Memory B cell (primary cell): ENCODE data around the gene THBS1.

ENCODE experiments used
- ATAC-seq: fragments of 150-1000 bp; cut with Tn5 transposase; 2 replicates; pipeline ENCODE4 v1.10.0; 2021; ENCODE audit warnings: low read depth, mild to moderate bottlenecking, moderate library complexity
- DNase-seq, 2 donors: peaks; one replicate each; pipeline ENCODE4 v3.0.0; 2022; ENCODE audit warnings: low spot score in 2 of 2
- H3K27ac Mint-ChIP-seq: one replicate; pipeline ENCODE4 v1.8.0; 2022; ENCODE audit warnings: mild to moderate bottlenecking, moderate library complexity, mixed read lengths
- H3K27me3 Mint-ChIP-seq: one replicate; pipeline ENCODE4 v1.8.0; 2022; ENCODE audit warnings: mixed read lengths
- H3K36me3 Mint-ChIP-seq: one replicate; pipeline ENCODE4 v1.8.0; 2022; ENCODE audit warnings: mild to moderate bottlenecking, mixed read lengths
- H3K4me1 Mint-ChIP-seq: one replicate; pipeline ENCODE4 v1.8.0; 2022; ENCODE audit warnings: mixed read lengths
- H3K4me3 Mint-ChIP-seq: one replicate; pipeline ENCODE4 v1.8.0; 2022; ENCODE audit warnings: mild to moderate bottlenecking, moderate library complexity, mixed read lengths
- H3K9me3 Mint-ChIP-seq: one replicate; pipeline ENCODE4 v1.8.0; 2022; ENCODE audit warnings: mixed read lengths

Gene THBS1

GRCh38 chr15:39618063-39618823 is 37.4 kb downstream of the THBS1 start:
- Mint-ChIP-seq H3K4me3 (no peak overlapping the region), H3K36me3 (peaks cover 2% of the 10 kb centered on the region), H3K9me3 (peaks cover 6% of the 10 kb centered on the region), H3K4me1 (no peaks in the 10 kb centered on the region), H3K27me3 (peaks cover 3% of the 10 kb centered on the region), H3K27ac (no peak overlapping the region)
- ATAC-seq: no peak
- DNase-seq: no peak

GRCh38 chr15:39621210-39621609 is 40.3 kb downstream of the THBS1 start:
- Mint-ChIP-seq H3K36me3 (peaks cover 2% of the 10 kb centered on the region), H3K4me1 (peaks cover 6% of the 10 kb centered on the region), H3K27ac (no peak overlapping the region), H3K4me3 (no peak overlapping the region), H3K27me3 (peaks cover 2% of the 10 kb centered on the region), H3K9me3 (peaks cover 4% of the 10 kb centered on the region)
- DNase-seq (no peak), ATAC-seq (no peak)

DNA sequence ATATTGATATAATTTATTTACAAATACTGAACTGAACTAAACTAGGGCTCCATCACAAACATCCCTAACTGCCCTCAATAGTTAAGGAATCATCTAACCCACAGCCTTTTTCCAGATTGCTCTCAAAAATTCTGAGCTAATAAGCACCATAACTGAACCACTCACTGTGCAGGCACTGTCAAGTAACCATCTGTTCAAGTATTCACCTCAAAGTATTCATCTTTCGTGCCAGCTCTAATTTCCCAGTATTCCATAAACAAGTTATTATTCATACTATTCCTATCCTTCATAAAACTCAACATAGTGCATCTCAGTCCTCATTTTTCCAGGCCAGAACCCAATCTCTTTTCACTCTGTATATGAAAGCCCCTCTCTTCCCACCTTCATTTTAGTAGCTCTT is 41.1 kb downstream of the THBS1 start:
- H3K27me3 Mint-ChIP-seq: no peaks in the 10 kb centered on the region
- no peak for DNase-seq
- H3K9me3 Mint-ChIP-seq: peaks cover 4% of the 10 kb centered on the region
- H3K36me3 Mint-ChIP-seq: peaks cover 2% of the 10 kb centered on the region
- no peak for ATAC-seq
- H3K27ac Mint-ChIP-seq: no peak overlapping the region
- no peak overlapping the region for H3K4me3 Mint-ChIP-seq
- H3K4me1 Mint-ChIP-seq: peaks cover 6% of the 10 kb centered on the region

- Mint-ChIP-seq H3K27me3 (no peaks in the 10 kb centered on the region), H3K4me3 (no peak overlapping the region), H3K36me3 (peaks cover 2% of the 10 kb centered on the region), H3K4me1 (peaks cover 6% of the 10 kb centered on the region), H3K9me3 (peaks cover 4% of the 10 kb centered on the region), H3K27ac (no peak overlapping the region)
- ATAC-seq: no peak
- no peak for DNase-seq
Measured at GRCh38 chr15:39622660-39623516, 42.0 kb downstream of the THBS1 start.

DNA sequence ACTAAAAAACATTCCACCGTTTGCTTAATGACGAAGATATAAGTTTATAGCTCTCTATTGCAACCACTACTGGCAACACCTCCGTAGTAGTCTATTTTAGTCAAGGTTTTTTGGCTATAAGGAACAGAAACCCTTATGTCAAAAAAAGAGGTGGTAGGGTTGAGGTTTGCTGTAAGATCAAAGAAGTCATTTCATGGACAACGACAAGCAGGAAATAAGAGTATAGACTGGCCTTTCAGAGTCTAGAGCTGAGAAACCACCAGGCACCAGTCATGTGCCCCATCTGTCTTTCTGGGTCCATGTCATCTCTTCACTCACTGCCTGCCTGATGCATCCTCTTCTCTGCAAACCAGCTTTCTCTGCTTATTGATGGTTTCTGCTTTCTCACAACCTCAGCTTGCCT is 42.7 kb downstream of the THBS1 start:
- peaks cover 4% of the 10 kb centered on the region for H3K9me3 Mint-ChIP-seq
- peaks cover 2% of the 10 kb centered on the region for H3K36me3 Mint-ChIP-seq
- H3K27ac Mint-ChIP-seq: no peak overlapping the region
- H3K4me1 Mint-ChIP-seq: peaks cover 6% of the 10 kb centered on the region
- H3K27me3 Mint-ChIP-seq: no peaks in the 10 kb centered on the region
- ATAC-seq (peak; percentile 66), DNase-seq (no peak)
- H3K4me3 Mint-ChIP-seq: no peak overlapping the region

DNA sequence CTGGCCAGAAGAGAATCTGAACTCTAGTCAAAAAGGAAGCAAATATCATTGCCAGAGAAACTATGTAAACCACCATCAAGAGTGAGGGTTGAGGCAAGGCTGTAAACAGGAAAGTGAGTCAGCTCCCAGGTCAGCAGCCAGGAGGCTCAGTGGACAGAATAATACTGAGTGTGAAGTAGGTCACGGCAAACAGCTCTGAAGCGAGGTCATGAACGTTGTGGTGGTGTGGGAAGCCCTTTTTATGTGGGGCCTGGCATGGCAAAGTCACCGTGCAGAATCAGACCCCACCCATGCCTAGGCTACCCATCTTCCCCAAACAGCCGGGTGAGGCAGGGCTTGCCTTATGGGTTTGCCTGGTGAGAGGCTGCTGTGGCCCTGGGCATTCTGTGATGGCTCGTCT is 43.9 kb downstream of the THBS1 start:
- H3K27me3 Mint-ChIP-seq: no peaks in the 10 kb centered on the region
- ATAC-seq (no peak), DNase-seq (no peak)
- H3K27ac Mint-ChIP-seq: no peak overlapping the region
- H3K4me3 Mint-ChIP-seq: no peak overlapping the region
- peaks cover 9% of the 10 kb centered on the region for H3K4me1 Mint-ChIP-seq
- H3K9me3 Mint-ChIP-seq: peaks cover under 1% of the 10 kb centered on the region
- peaks cover 1% of the 10 kb centered on the region for H3K36me3 Mint-ChIP-seq

DNA sequence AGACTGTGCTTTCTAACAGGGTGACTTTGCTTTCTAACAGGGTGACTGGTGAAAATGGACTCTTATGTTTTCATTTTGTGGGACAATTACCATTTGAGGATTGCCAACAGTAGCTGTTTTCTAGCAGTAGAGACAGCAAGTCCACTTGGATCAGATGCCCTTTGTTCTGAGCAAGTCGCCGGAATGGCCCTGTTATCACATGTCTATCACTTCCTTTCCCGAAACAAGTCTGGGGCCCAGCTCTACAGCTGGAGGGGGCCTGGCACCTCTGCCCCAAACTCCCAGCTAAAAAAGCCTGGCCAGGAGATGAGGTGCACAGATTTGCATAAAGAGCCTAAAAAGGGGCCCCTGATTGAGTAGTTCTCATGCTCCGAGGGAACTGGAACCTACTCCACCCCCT is 44.6 kb downstream of the THBS1 start:
- Mint-ChIP-seq H3K9me3 (no peaks in the 10 kb centered on the region), H3K36me3 (no peaks in the 10 kb centered on the region), H3K27me3 (no peaks in the 10 kb centered on the region), H3K4me3 (no peak overlapping the region), H3K27ac (no peak overlapping the region), H3K4me1 (peaks cover 9% of the 10 kb centered on the region)
- DNase-seq (no peak), ATAC-seq (no peak)

DNA sequence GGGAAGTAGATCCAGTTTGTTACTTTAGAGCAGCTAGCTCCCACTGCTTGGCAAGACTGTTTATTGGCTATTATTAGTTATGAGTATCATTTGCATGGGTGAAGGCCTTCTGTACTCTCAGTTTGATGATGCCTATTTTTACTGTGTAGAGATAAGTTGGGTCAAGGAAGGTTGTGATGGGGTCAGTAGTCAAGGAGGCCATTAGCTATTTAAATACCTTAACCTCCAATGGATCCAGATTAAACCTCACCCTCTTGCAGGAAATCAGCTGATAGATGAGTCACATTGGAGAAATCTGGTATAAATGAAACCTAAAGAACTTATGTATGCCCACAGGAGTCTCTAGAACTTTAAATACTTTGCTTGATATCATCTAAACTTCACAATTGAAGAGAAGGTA is 45.0 kb downstream of the THBS1 start:
- H3K4me3 Mint-ChIP-seq: no peak overlapping the region
- peaks cover 9% of the 10 kb centered on the region for H3K4me1 Mint-ChIP-seq
- ATAC-seq (no peak), DNase-seq (no peak)
- no peaks in the 10 kb centered on the region for H3K36me3 Mint-ChIP-seq
- no peaks in the 10 kb centered on the region for H3K9me3 Mint-ChIP-seq
- no peak overlapping the region for H3K27ac Mint-ChIP-seq
- no peaks in the 10 kb centered on the region for H3K27me3 Mint-ChIP-seq

GRCh38 chr15:39627451-39628143 is 46.7 kb downstream of the THBS1 start:
- DNase-seq: no peak
- no peak for ATAC-seq
- Mint-ChIP-seq H3K9me3 (no peaks in the 10 kb centered on the region), H3K4me1 (peaks cover 9% of the 10 kb centered on the region), H3K27ac (no peak overlapping the region), H3K36me3 (no peaks in the 10 kb centered on the region), H3K4me3 (no peak overlapping the region), H3K27me3 (no peaks in the 10 kb centered on the region)

GRCh38 chr15:39628144-39628508 is 47.2 kb downstream of the THBS1 start:
- DNase-seq: no peak
- H3K27ac Mint-ChIP-seq: no peak overlapping the region
- no peak for ATAC-seq
- no peaks in the 10 kb centered on the region for H3K9me3 Mint-ChIP-seq
- no peaks in the 10 kb centered on the region for H3K27me3 Mint-ChIP-seq
- peaks cover 9% of the 10 kb centered on the region for H3K4me1 Mint-ChIP-seq
- no peaks in the 10 kb centered on the region for H3K36me3 Mint-ChIP-seq
- H3K4me3 Mint-ChIP-seq: no peak overlapping the region

GRCh38 chr15:39628546-39629257 is 47.8 kb downstream of the THBS1 start:
- Mint-ChIP-seq H3K27me3 (no peaks in the 10 kb centered on the region), H3K4me1 (peaks cover 6% of the 10 kb centered on the region), H3K9me3 (no peaks in the 10 kb centered on the region), H3K36me3 (no peaks in the 10 kb centered on the region), H3K4me3 (no peak overlapping the region), H3K27ac (no peak overlapping the region)
- ATAC-seq (no peak), DNase-seq (no peak)

DNA sequence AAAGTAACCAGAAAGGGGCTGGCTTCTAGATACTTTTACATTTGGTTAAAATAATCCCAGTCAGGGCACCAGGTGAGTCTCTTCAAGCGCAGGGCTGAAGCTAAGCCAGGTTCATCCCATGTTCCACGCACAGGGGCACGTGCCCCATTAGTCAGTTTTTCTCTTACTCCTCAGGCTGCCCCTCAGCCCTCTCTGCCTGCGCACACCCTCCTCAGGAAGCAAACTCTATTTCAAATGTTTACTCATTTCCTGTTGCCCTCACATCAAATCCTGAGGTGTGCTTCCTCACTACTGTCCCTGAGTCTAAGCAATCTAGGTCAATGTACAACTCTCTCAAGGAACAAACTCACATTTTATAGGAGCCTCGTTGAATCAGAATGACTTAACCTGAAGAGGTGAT is 48.5 kb downstream of the THBS1 start:
- Mint-ChIP-seq H3K4me1 (peaks cover 4% of the 10 kb centered on the region), H3K4me3 (no peak overlapping the region), H3K36me3 (no peaks in the 10 kb centered on the region), H3K27ac (no peak overlapping the region), H3K9me3 (no peaks in the 10 kb centered on the region), H3K27me3 (peaks cover 4% of the 10 kb centered on the region)
- no peak for ATAC-seq
- no peak for DNase-seq

DNA sequence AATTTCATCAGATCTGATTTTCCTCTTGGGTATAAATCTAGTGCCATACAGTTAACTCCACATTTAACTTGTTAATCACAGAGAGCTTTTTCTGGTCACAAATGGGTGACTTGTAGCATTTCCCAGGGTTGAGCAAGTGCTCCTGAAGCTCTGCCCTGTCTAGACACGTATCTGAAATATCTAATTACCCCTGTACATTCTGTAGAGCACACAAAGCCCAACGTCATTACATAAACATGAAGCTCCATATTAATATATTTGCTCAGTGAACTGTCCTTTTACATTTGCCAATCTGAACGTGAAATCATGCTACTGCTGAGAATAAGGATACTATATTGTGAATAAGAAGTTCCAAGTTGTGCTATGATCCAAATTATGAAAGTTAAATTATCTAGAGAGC is 49.0 kb downstream of the THBS1 start:
- ATAC-seq: no peak
- Mint-ChIP-seq H3K9me3 (no peaks in the 10 kb centered on the region), H3K4me1 (peaks cover 4% of the 10 kb centered on the region)

DNA sequence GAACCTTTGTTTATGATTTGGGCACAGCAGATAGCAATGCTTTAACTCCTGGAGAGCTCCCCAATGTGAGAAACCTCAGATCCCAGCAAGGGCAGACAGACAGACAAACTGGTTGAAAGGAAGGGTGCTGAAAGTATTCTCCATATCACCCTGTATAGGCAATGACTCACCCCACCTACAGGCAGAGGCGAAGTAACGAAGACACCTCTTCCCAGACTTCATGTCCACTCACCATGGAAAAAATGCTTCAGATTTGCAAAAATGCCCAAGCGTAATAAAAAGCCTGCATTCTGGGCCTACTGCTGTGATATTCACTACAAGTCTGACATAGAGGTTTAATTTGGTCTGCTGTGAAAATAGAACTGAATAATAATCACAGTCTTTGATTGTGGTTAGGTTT is 50.5 kb downstream of the THBS1 start:
- Mint-ChIP-seq H3K4me3 (no peak overlapping the region), H3K4me1 (peaks cover 4% of the 10 kb centered on the region), H3K27me3 (peaks cover 6% of the 10 kb centered on the region), H3K36me3 (no peaks in the 10 kb centered on the region), H3K9me3 (no peaks in the 10 kb centered on the region), H3K27ac (no peak overlapping the region)
- ATAC-seq (no peak), DNase-seq (no peak)

More for the DNA sequence above, 49.0 kb downstream of the THBS1 start:
- no peak overlapping the region for H3K4me3 Mint-ChIP-seq
- H3K27ac Mint-ChIP-seq: no peak overlapping the region
- H3K36me3 Mint-ChIP-seq: no peaks in the 10 kb centered on the region
- peaks cover 4% of the 10 kb centered on the region for H3K27me3 Mint-ChIP-seq
- no peak for DNase-seq
